ENCODE results near the gene TTC8.
"Not testable (repeated sequence)": the region's sequence is repeated elsewhere in the genome, so short reads cannot be mapped to it uniquely, and the experiment has no call there.

TTC8 gene

DNA sequence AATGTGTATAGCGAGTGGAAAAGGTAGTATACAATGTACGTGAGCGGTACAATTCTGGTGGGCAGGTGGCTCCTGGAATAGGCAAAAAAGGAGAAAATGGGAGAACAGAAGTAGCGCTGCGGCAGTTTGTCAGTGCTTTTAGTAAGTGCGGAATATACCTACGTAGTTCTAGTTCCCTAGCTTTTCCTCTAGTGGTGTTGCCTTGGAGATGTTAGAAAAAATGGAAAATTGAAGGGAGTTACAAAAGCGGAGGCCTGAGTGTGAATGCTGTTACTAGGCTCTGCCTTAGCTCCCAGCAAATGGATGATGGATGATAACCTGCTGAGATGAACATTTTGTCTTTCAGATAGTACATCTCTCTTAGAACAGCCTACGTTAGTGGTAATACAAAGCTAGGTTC, 1.1 kb downstream of the TTC8 start:
- no peak for DNase-seq

DNA sequence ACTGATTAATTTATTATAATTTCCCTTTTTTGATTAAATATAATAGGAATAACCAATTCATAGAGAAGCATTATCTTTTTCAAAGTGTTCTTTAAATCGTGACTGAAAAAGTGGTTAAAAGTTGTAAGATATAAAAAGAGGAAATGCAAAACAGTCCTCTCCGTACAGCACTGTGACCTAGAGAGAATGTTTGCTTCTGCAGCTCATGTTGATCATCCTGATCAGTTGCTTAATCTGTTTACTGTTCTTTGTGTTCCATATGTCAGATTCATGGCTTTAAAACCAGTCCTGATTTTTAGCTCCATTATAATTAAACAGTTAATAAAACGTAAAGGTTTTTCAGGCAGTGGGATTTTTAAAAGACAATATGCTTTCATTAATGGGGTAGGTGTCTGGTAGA, 4.7 kb downstream of the TTC8 start:
- DNase-seq: peak; percentile 33

DNA sequence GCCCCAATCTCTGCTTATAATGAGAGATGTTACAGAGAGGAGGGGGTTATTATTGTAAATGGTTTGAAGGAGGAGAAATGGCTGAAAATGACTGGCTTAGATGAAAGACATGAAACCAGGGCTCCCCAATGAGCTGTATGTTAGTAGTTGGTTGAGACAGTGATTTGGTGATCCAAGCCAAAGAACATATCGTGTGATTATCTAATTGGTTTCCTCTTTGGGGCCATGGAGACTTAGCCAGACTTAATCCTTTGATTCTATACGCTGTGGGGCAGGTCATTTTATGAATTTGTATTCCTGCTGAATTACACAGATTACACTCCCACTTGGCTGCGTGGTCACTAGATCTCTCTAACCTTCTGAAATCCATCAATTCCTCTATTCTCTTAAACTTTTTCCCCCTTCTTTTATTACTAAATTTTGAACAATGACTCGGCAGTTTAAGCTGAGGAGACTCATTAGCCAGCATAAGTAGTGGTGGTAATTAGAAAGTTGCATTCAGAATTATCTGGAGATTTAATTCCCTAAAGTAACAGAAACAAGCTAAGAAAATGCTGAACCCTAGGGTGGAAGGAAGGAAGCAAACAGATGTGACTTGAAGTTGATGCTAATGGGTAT, 5.3 kb downstream of the TTC8 start:
- peak; percentile 21 for DNase-seq

DNA sequence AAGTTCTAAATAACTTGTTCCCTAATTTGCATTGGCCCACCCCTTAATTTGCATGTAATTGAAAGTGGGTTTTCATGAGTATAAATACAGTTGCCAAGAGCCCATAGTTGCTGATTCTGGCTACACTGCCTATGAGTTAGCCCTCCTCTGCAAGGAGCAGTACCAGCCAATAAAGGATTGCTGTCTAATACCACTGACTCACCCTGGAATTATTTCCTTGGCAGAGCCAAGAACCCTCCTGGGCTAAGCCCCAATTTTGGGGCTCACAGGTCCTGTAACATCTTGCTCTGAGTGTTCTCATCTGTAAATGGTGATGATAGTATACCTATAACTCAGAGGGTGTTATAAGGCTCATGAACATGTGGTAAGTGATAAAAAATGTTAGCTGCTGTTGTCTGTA, 6.8 kb downstream of the TTC8 start:
- no peak for DNase-seq

DNA sequence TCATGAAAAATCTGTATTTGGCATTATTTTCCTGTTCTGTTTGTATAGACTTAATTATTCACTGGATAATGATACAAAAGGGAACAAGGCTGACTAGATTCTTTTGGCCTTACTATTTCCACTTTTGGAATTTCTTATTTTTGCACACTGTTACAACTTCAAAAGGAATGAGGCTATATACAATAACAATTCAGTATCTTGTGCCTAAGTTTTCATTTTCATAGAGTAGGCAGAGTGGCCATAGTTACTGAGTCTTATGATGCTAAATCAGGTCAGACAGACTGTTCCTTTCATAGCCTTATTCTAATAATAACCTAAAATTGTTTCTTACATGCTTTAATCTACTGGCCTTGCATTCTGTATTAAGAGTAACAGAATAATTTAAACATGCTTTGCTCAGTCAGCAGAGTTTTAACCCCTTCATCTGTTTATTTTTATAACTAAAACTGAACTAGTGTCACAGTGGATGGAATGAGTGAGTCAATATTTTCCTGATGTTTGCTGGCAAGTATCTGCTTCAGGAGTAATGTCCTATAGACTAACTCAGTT, 10.5 kb downstream of the TTC8 start:
- DNase-seq: no peak

DNA sequence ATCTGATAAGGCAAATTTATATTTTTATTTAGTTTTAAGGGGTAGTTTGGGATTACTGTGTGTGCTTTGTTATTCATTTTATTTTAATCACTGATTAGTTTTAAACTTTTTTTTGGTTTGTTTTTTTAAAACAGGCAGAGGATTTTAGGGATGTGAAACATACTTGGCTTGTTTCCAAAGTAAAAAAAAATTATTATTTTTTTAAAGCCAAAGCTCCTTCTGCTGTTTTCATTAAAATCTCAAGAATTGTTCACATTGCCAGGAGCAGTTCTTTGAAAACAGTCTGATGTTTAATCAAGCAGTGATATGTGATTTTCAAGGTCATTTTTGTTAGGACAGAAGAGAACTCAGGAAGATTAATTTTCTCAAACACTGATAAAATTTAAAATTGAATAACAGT, 11.2 kb downstream of the TTC8 start:
- no peak for DNase-seq

DNA sequence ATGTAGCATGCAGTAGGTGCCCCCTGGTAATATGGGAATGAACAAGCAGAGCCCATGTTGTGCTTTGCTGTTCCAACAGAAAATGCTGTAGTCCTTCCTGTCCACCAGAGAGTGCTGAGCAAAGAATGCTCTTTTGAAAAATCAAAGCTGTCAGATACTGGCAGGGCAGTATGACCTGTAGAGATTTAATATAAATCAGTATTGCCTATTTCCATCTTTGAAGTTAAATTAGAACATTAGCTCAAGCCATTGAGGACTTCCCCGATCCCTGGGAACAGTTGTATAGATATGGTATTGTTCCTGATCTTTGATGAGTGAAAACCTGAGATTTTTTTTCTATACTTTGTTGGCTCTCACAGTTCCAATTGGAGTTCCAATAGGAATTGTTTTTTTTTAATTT, 13.0 kb downstream of the TTC8 start:
- no peak for DNase-seq

DNA sequence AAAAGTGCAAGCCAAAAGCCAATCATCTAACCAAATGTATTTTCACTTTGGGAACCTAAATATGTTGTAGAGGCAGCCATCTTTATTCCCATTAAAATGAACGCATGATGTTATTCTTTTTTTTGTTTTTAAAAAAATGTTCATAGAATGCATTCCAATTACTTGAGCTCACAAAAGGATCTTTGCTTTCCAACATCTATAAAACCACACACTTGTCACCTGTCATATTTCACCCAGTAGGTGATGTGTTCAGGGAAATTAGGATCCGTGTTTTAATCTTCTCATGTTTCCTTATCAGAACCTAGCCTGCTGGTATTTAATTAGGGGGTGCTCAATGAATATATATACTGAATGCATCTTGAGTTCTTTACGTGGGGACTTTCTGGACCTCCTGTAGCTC, 13.6 kb downstream of the TTC8 start:
- no peak for DNase-seq

DNA sequence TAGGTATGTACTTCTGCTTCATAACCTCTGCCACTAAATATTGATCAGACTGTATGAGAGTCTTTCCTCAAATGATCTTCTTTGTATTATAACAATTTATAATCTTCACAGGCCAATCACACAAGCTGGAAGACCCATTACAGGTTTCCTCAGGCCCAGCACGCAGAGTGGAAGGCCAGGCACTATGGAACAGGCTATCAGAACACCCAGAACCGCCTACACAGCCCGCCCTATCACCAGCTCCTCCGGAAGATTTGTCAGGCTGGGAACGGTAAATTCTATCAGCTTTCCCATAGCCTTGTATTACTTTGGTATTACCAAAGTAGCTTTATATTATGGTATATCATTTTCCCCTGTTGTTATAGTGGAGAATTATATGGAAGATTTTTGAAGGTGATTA, 16.5 kb downstream of the TTC8 start:
- no peak for DNase-seq

DNA sequence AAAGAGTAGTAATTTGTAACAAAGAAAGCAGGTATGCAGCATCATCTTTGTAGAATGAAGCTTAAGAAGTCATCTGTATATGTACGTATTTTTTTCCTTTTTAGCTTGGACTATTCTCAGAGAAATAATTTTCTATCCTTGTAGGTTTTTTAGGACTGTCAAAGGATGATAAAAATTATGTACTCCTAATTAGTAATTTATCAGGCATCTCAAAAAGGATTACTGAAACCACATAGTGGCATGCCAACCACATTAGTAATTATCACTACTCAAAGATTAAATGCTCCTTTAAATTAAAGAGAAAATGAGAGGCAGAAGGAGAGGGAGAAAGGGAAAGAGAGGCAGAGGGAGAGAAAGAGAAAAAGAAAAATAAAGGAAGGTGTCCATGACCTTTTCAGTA, 17.3 kb downstream of the TTC8 start:
- no peak for DNase-seq

DNA sequence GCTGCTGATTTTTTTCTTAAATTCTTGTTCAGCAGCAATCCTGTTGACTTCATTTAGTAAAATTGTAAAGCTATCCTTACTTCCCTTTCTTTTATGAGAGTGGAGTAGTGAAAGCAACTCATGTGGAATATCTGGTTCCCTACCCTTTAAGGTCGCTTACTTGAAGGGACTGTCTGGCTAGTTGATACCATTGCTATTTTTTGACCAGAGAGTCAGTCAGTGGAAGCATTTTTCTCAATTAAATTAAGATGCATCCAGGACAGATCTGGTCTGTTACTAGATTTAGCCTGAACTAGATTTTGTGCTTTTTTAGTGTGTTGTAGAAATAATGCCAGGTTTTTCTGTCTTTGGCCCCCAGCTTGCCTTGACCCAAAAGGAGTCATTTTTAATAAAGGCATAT, 18.0 kb downstream of the TTC8 start:
- DNase-seq: no peak

DNA sequence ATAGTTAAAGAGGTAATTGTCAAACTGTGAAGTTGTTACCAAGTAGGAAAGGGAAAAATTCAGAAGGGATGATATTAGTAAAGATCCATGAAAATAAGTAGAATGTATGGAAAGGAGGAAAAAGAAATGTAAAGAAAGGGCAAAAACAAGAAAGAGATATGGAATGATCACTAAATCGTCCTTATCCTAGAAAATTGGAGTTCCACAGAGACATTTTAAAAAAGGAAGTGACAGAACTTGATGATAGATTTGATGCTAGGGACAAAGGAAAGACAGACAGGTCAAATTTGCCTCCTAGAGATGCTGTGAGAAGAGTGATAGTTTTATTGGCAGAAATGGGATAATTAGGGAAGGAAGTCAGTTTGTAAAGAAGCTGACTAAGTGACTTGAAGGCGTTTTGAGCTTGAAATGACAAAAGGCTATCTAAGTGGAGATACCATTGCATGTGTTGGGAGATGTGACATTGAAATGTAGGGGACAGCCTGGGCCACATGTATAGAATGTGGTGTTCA, 20.6 kb downstream of the TTC8 start:
- DNase-seq: no peak

DNA sequence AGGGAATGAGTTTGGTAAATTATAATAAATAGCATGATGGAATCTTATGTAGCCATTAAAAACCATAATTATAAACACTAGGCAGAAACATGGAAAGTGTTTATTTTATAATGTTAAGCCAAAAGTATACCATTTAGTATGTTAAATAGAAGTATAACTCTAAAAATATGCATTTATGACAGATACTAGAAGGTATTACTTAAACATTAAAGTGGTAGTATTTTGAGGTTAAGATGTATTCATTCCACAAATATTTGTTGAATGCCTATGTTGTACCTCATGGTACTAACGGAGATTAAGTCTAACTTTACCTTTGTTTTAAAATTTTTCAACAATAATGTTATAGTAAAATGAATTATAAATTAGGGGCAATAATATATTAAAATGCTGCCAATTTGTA, 24.1 kb downstream of the TTC8 start:
- no peak for DNase-seq

DNA sequence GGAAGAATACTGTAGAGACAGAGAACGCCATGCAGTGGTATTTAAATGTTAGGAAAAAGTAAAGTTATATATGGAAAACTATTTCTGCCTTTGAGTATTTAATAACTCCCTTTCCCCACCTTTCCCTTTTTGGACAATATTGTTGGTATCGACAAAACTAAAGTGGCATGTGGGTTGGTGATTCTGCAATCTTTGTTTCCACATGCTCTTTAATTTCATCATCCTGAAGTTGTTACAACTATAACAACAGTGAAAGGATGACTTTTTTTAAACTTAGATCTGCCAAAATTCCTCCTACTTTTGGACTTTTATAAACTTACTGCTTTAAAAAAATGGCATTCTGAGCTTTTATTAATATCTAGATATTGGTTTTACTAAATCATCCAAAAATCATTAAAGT, 25.3 kb downstream of the TTC8 start:
- DNase-seq: no peak

DNA sequence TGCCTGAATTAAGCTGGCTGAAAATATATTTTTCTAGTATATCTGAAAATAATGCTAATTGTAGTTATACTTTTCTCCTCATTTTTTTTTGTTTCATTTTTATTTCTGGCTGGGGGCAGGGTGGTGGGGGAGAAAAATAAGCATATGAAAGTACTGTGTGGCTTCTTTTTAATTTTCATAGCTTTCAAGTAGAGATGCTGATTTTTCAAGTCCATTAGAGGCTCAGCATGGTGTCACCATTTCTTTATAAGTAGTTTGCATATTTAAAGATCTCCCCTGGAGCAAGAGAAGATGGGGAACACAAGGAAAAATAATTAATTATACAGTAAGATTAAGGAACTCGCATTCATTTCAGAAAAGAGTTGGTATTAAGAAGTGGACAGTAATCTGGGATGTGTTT, 27.1 kb downstream of the TTC8 start:
- DNase-seq: no peak

DNA sequence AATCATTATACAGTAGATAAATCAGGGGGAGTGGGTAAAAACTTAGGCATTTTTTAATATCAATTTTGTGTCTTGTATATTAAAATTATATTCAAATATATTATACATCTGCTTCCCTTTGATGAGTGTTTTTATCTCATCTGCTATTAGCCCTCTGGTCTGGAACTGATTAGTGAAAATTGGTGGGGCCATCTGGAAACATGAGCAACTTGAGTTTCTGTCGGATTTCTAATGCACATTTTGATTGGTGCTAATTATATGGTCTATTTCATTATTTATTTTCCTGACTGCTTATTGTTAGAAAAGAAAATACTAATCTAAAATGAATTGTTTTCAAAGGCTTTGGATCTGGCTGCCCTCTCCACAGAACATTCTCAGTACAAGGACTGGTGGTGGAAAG, 28.2 kb downstream of the TTC8 start:
- no peak for DNase-seq

DNA sequence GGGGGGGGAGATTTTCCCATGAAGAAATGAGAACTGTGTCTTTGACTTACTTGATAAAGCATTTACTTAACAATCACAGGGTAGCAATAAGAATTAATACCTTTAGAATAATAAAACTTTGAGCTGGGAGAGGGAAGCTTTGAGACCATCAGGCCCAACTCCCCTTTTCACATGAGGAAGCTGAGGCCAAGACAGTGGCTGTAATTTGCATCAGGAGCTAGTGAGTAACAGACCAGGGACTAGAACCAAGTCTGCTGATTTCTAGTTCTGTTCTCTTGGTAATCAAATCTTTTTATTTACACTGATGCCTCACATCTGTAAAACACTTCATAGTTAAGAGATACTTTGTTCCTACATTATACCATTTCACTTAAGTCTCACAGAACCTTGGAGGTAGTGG, 28.7 kb downstream of the TTC8 start:
- no peak for DNase-seq

DNA sequence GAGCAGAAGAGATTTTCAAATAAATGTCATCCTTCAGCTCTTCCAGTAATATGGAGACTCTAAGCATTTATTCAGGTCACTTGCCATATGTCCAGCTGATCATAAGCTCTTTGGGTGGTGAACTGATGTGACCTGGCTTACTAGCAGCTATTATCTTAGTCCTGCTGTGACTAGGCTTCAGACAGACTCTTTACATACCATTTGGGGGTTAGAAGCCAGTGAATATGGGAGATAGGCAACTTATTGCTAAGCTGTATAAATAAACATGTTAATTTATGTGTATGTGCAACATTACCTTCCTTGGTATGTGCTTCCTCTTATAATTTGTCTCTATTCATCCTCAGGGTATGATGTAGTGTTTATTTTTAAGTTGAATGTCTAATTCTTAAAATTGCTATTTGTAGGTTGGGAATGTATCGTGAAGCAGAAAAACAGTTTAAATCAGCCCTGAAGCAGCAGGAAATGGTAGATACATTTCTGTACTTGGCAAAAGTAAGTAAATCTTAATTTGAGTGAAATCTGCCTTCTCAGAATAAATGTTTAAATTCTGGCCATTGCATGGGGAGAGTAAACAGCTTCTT, 32.4 kb downstream of the TTC8 start:
- DNase-seq: no peak

DNA sequence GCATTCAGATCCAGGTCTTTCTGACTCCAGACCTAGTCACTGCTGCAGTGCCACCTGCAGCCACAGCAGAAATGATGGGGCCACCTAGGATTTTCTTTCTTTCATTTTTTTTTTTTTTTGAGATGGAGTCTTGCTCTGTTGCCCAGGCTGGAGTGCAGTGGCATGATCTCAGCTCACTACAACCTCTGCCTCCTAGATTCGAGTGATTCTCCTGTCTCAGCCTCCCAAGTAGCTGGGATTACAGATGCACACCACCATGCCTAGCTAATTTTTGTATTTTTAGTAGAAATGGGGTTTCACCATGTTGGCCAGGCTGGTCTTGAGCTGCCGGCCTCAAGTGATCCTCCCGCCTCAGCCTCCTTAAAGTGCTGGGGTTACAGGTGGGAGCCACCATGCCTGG, 33.4 kb downstream of the TTC8 start:
- DNase-seq: not testable (repeated sequence)

DNA sequence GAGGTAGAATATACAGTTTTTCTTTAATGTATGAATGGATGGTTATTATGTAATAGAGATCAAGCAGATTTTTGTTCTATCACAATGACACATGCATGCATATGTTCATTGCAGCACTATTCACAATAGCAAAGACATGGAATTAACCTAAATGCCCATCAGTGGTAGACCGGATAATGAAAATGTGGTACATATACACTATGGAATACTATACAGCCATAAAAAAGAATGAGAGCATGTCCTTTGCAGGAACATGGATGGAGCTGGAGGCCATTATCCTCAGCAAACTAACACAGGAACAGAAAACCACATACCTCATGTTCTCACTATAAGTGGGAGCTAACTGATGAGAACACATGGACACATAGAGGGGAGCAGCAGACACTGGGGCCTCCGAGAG, 34.7 kb downstream of the TTC8 start:
- not testable (repeated sequence) for DNase-seq

DNA sequence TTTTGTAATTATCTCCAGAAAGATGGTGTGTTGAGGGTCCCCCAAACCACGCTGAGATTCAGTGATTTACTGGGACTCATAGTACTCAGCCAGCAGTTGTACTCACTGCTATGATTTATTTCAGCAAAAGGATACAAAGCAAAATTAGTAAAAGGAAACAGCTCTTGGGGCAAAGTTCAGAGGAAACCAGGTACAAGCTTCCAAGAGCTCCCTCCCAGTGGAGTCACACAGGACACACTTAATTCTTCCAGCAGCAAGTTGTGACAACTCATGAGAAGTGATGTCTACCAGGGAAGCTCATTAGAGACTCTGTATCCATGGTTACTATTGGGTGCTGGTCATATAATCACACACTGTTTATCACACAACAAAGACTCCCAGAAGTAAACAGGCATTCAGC, 38.7 kb downstream of the TTC8 start:
- DNase-seq: no peak

DNA sequence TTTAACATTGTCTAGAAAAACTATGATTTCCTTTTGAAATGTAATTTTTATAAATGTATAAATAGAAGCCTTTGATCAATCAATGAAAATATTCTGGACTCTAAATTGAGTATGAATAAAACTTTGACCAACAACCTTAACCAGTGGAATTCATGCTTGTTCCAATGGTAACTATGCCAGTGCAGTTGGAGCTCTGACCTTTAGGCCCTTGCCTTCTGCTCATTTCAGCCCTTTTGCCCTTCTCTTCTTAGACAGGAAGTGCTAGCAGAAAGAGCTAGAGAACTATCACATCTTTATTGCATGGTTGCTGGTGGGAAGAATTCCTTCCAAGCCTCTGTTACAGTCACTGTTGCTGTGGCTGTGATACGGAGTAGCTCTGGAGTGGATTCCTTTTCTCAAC, 39.7 kb downstream of the TTC8 start:
- DNase-seq: no peak

DNA sequence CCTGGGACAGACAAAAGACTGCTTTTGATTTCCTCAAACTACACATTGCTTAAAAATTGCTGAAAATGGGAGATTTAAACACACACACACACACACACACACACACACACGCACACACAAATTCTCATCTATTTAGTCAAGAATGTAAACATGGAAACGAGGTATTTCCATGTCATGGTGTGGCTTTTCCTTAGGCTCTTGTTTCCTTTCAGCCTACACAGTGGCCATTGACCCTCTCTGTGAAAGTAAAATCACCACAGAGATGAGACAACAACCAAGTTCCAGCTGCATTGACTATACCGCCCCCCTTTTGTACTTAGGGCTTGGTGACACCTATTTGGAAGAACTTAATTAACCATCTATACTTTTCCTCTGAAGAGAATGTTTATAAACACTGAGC, 41.9 kb downstream of the TTC8 start:
- DNase-seq: no peak

DNA sequence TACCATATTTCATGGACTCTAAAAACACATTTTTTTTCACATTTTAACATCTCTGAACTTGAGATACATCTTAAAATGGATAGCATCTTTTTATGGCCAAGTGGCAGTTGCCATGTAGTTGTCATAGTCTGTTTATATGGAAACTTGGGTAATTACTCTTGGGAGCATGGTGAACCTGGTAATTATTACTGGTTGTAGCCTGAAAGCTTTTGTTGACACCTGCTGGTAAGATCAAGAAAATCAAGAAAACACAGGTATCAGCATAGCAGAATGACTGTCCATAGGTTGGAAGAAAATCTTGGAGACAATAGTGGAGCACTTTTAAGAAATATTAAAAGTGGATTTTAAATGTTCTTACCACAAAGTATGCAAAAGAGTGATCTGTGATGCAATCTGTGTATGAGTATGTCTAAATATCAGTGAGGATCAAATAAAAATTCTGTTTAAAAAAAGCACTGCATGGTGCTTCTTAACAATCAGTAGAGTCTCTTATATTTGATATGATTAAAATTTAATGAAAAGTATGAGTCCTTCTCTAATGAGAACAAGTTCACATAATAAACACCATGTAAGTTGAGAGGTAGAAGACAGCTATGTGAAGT, 44.2 kb downstream of the TTC8 start:
- DNase-seq: peak; percentile 34

DNA sequence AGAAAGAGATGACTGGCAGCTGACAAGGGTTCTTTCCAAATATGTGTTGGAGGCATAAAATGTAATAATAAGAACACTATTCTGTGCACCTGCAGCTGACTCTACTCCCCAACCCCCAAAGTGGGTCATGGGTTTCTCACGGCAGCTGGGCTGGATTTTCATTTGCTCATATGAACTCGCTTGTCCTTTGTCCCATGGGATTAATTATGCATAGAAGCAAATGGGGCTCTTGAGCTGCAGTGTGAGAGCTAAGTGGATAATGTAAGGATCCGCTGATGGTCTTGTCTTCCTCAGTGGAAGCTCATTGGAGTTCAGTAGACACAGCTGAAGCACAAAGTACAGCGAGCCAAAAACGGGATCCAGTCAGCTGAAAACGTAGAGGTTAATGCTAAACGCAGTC, 46.3 kb downstream of the TTC8 start:
- DNase-seq: no peak
